Heart right ventricle (tissue), 16 donors: ENCODE results near the gene IER5. TPM values are rescaled to one million over a fixed set of nuclear protein-coding genes. Genes with fewer than 3 reads are reported as not detected.

Experiments
- ATAC-seq, 8 donors: fragments of 200-7000 bp; cut with Tn5 transposase; one replicate each; pipeline ENCODE4 v1.9.1; 2020; ENCODE audit warnings: mild to moderate bottlenecking in 8 of 8, moderate library complexity in 8 of 8, moderate number of reproducible peaks in 1 of 8
- DNase-seq, 2 donors: peaks; one replicate each; pipeline ENCODE4 v3.0.0-alpha.2; 2020
- H3K27ac ChIP-seq, 10 donors: fragments of 200-600 bp; sonication (generic) in 2 of 10; one replicate each; pipeline versions ENCODE4 v1.5.0 to v1.8.0; 2020 to 2022; ENCODE audit warnings: mild to moderate bottlenecking in 3 of 10
- H3K27me3 ChIP-seq, 7 donors: fragments of 200-600 bp; one replicate each; pipeline ENCODE4 v1.8.0; 2021 to 2022; ENCODE audit warnings: mild to moderate bottlenecking in 2 of 7
- H3K36me3 ChIP-seq, 9 donors: fragments of 200-600 bp; sonication (generic) in 1 of 9; one replicate each; pipeline versions ENCODE4 v1.5.0 to v1.8.0; 2020 to 2022; ENCODE audit warnings: mild to moderate bottlenecking in 2 of 9
- H3K4me1 ChIP-seq, 9 donors: fragments of 200-600 bp; sonication (generic) in 1 of 9; one replicate each; pipeline versions ENCODE4 v1.5.0 to v1.8.0; 2020 to 2022; ENCODE audit warnings: mild to moderate bottlenecking in 4 of 9
- H3K4me3 ChIP-seq, 10 donors: fragments of 200-600 bp; sonication (generic) in 2 of 10; one replicate each; pipeline versions ENCODE4 v1.5.0 to v1.8.0; 2020 to 2022; ENCODE audit warnings: mild to moderate bottlenecking in 7 of 10, moderate library complexity in 2 of 10
- H3K9me3 ChIP-seq, 11 donors: fragments of 200-600 bp in 10 of 11; sonication (generic) in 2 of 11; one replicate each; pipeline versions ENCODE4 v1.5.0 to v1.8.0; 2013 to 2022; ENCODE audit warnings: mild to moderate bottlenecking in 2 of 11, control low read depth in 1 of 11, moderate library complexity in 1 of 11
- WGBS, 2 donors: extraction: QIAGEN DNeasy Blood & Tissue Kit; methylation state at CpG; one replicate each; pipeline ENCODE4 v1.1.7; 2013; ENCODE audit warnings: inconsistent platforms in 1 of 2; 5-methylcytosine and 5-hydroxymethylcytosine counted together
- intact Hi-C, 10 donors: fragments of 100-400 bp; cut with DNase I; formaldehyde crosslinking; loops; one replicate each; pipeline versions ENCODE4 v1.11.1 to v1.14.2; 2022
- polyA plus RNA-seq, 2 donors: library from polyadenylated mRNA; stranded (reverse); fragments of 200-250 nt; gene quantifications; one replicate each; pipeline ENCODE4 v1.2.3, GENCODE V29; 2013
- total RNA-seq, 10 donors: library from RNA; stranded (reverse); fragmentation: NEBNext Ultra II Directional in 3 of 10; extraction: Animal tissue kit (Norgen Biotek cat#: 25700) in 3 of 10; gene quantifications; one replicate each; pipeline versions ENCODE4 v1.2.1 to v1.2.4, GENCODE V29; 2021 to 2023
- TF ChIP-seq, protein P1 (sequence below), 9 donors: fragments of 200-600 bp; sonication (generic) in 2 of 9; IDR thresholded peaks; one replicate each; pipeline versions ENCODE4 v1.5.0 to v1.8.0; 2021 to 2022; ENCODE audit warnings: antibody characterized with exemption in 9 of 9, mild to moderate bottlenecking in 5 of 9, moderate library complexity in 1 of 9
- donor health status: Arrhythmogenic right ventricular cardiomyopathy.
- donor health status: ischemic (EF 13 %, LVEDD 7.1; RV severe dilation, severe dysfunction).
- donor health status: healthy with polysubstance abuse.
- donor health status: DM: no; HTN: yes; CAD: no.
- donor health status: DM: no; HTN: no; CAD: no.
- donor health status: ischemic (EF 25% LVEDD 6.9; RV normal size, moderate dysfunction).
- donor health status: ischemic (EF 25% LVEDD 5.7; RV mildly dilated, moderate dysfunction).
- donor health status: healthy.
- donor health status: DM: yes; HTN: yes; CAD: no.
- donor health status: Ischemic cardiomyopathy.
- donor health status: ischemic (EF 35%, LVEDD 5.7; RV mildly dilated, moderate dysfunction).
- donor health status: nonischemic (EF 11% LVEDD 7.7; RV severe dilation, severe dysfunction).
- donor health status: DM: yes; HTN: yes; CAD: no.
- donor health status: PGD.
- donor health status: ischemic (EF 29% LVEDD 5.4; RV normal size, mild dysfunction).
- donor health status: nonischemic (EF 23%, LVEDD 6.1; RV moderate dilation, normal function).

The IER5 gene
- total and polyA plus RNA-seq, 12 donors, result 10.7 to 87.5 (median 18.7) TPM

DNA sequence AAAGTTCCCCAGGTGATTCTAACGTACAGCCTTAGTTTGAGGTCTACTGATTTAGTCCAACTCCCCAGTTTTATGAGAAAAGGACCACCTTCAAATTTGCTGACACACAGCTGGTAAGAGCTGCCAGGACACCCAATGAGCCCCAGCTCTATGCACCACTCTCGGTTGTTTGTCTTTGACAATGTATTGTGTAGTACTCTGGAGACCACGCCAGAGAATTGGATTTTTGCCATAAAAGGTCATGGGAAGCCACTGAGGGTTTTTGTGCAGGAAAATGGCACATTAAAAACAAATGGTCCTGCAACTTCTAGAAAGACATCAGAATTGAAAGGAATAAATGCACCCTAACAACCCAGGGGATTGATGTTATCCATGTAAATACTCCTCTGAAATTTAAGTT lies 7.1 kb upstream of the IER5 start:
- Histone ChIP-seq H3K9me3 (no peaks in the 10 kb centered on the region), H3K36me3 (no peaks in the 10 kb centered on the region), H3K27ac (no peak overlapping the region), H3K4me3 (no peak overlapping the region), H3K27me3 (no peaks in the 10 kb centered on the region), H3K4me1 (peaks cover 0 to 16% (median 6%) of the 10 kb centered on the region in 9 donors)
- 64 to 67% methylated on average over 3 of the region's 3 CpGs for WGBS, 2 donors
- DNase-seq (no peak), ATAC-seq (no peak)
- intact Hi-C loops, result loop anchor here in 1 of 10 donors (10.0 kb wide), 1 partner anchor 47 kb away; the partner anchor contains the start of gene MR1
- TF ChIP-seq, protein P1, sequence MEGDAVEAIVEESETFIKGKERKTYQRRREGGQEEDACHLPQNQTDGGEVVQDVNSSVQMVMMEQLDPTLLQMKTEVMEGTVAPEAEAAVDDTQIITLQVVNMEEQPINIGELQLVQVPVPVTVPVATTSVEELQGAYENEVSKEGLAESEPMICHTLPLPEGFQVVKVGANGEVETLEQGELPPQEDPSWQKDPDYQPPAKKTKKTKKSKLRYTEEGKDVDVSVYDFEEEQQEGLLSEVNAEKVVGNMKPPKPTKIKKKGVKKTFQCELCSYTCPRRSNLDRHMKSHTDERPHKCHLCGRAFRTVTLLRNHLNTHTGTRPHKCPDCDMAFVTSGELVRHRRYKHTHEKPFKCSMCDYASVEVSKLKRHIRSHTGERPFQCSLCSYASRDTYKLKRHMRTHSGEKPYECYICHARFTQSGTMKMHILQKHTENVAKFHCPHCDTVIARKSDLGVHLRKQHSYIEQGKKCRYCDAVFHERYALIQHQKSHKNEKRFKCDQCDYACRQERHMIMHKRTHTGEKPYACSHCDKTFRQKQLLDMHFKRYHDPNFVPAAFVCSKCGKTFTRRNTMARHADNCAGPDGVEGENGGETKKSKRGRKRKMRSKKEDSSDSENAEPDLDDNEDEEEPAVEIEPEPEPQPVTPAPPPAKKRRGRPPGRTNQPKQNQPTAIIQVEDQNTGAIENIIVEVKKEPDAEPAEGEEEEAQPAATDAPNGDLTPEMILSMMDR (IDR thresholded peaks at IDR 0.05), result no peak

- Histone ChIP-seq H3K36me3 (no peaks in the 10 kb centered on the region), H3K27me3 (no peaks in the 10 kb centered on the region), H3K27ac (no peak overlapping the region), H3K9me3 (no peaks in the 10 kb centered on the region), H3K4me1 (peaks cover 0 to 29% (median 8%) of the 10 kb centered on the region in 9 donors), H3K4me3 (no peak overlapping the region)
- TF ChIP-seq, protein P1 (IDR thresholded peaks at IDR 0.05), result peak; percentile 22 to 77 (median 56)
- DNase-seq (peak in 1 of 2 donors; percentile 52), ATAC-seq (peak in 7 of 8 donors; percentile 17 to 61 (median 51))
- WGBS, 2 donors, result 35 to 37% methylated on average over 6 of the region's 6 CpGs
- intact Hi-C loops, result loop anchor here in 6 of 10 donors (1.0 to 10.0 kb wide), 4 partner anchors 49 to 59 kb away; partner anchors contain the start of gene MR1 (in 1 of the 6)
Observed at GRCh38 chr1:181083842-181084605, 4.5 kb upstream of the IER5 start.

DNA sequence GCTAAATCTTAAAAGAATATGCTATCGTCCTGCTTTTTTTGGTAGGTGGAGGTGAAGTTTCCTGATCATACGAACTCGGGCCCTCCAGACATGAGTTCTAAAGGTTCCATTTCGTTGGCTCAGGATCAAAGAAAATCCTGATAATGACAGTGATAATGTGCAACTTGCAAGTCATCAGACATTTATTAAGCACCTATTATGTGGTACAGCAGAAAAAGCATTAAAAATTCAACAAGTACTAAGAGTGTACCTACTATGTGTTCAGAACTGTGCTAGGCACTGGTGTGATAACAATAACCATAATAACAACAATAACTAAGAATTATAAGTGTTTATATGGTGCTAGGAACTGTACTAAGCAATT lies 3.9 kb upstream of the IER5 start:
- peaks cover 0 to 29% (median 8%) of the 10 kb centered on the region in 9 donors for H3K4me1 ChIP-seq
- 45 to 55% methylated on average over 4 of the region's 4 CpGs for WGBS, 2 donors
- ATAC-seq, result no peak
- intact Hi-C loops, result loop anchor here in 6 of 10 donors (1.0 to 10.0 kb wide), 4 partner anchors 50 to 58 kb away; partner anchors contain the start of gene MR1 (in 1 of the 6)
- TF ChIP-seq, protein P1 (IDR thresholded peaks at IDR 0.05), result no peak
- H3K27me3 ChIP-seq, result no peaks in the 10 kb centered on the region
- no peak overlapping the region for H3K4me3 ChIP-seq
- H3K9me3 ChIP-seq, result no peaks in the 10 kb centered on the region
- H3K36me3 ChIP-seq, result no peaks in the 10 kb centered on the region
- no peak for DNase-seq
- H3K27ac ChIP-seq, result no peak overlapping the region

GRCh38 chr1:181086091-181086490 lies 2.4 kb upstream of the IER5 start:
- no peaks in the 10 kb centered on the region for H3K9me3 ChIP-seq
- TF ChIP-seq, protein P1 (IDR thresholded peaks at IDR 0.05), result no peak
- no peak for ATAC-seq
- WGBS, 2 donors, result 93 to 100% methylated on average over 1 of the region's 1 CpG
- H3K4me1 ChIP-seq, result peaks cover 0 to 33% (median 14%) of the 10 kb centered on the region in 9 donors
- H3K27me3 ChIP-seq, result no peaks in the 10 kb centered on the region
- H3K4me3 ChIP-seq, result no peak overlapping the region
- H3K27ac ChIP-seq, result no peak overlapping the region
- DNase-seq, result no peak
- intact Hi-C loops, result loop anchor here in 8 of 10 donors (5.0 to 10.0 kb wide), 6 partner anchors 49 to 76 kb away; partner anchors contain the start of genes MR1 (in 3 of the 8) and STX6 (in 1 of the 8)
- no peaks in the 10 kb centered on the region for H3K36me3 ChIP-seq
